Epidermal melanocyte (primary cell): ENCODE data around the gene C19orf44.
"Not testable (repeated sequence)": the region's sequence is repeated elsewhere in the genome, so short reads cannot be mapped to it uniquely, and the experiment has no call there.

Experiments used
- DNase-seq: peaks from one replicate; pipeline ENCODE4 v3.0.0; 2011; ENCODE audit warnings: low spot score; ENCODE audit not compliant: insufficient read length

Gene C19orf44

GRCh38 chr19:16495982-16496612 is at the start of gene C19orf44, which contains the start of gene CALR3:
C19orf44 (plus strand) TSS chr19:16496394; CDS start chr19:16500793, 4,399 bp downstream.
CALR3 (minus strand) TSS chr19:16496167; CDS start chr19:16496129, 38 bp downstream.
- DNase-seq, result peak; percentile 81

DNA sequence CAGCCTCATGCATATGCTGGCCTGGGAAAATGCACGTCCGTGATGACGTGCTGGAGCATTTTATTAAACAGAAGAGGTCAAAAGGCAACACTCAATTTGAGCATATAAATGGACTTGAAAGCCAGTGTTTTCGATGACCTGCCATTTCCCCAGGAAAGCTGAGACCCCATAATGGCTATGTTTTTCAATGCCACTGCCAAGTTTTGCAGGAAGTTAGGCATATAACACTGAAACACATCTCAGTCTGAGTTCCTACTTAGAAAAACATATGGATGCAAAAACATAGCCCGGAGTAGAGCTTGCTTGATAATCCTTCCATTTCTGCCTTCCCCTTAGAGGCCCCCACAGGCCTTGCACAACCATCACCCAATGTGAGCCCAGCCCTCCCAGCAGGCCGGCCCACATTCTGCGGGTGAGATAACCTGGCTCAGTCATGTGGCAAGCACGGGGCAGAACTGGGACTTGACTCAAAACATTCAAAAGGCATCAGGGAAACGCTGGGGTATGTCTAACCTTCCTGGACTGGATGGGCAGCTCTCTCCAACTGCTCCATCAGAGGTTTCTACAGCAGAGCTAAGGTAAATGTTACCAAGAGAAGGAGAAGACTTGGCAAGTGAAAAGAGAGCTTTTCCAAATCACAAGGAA is 49.3 kb upstream of the C19orf44 start:
- peak; percentile 80 for DNase-seq

- DNase-seq, result not testable (repeated sequence)
Measured at GRCh38 chr19:16448872-16449271, 47.3 kb upstream of the C19orf44 start.

GRCh38 chr19:16449330-16449961 is 46.7 kb upstream of the C19orf44 start:
- no peak for DNase-seq

- DNase-seq, result no peak
Measured at GRCh38 chr19:16452325-16452724, 43.9 kb upstream of the C19orf44 start.

- DNase-seq, result no peak
Measured at GRCh38 chr19:16454351-16454918, 41.8 kb upstream of the C19orf44 start.

DNA sequence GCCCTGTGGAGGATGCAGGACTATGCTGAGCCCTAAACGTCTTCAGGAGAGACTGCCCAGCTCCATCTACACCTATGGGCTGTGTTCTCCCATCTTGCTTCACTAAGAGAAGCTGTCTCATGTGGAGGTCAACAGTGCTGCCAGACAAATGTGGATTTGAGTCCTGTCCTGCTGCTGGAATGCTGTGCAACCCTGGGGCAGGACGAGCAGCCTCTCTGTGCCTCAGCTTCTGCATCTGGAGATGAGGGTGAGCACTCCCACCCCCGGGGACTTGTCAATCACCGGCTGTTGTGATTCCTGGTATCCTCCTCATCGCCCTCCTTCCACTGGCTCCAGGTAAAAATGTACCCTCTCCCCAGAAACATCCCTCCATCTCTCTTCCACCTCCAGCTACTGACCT is 40.7 kb upstream of the C19orf44 start:
- DNase-seq, result no peak

DNA sequence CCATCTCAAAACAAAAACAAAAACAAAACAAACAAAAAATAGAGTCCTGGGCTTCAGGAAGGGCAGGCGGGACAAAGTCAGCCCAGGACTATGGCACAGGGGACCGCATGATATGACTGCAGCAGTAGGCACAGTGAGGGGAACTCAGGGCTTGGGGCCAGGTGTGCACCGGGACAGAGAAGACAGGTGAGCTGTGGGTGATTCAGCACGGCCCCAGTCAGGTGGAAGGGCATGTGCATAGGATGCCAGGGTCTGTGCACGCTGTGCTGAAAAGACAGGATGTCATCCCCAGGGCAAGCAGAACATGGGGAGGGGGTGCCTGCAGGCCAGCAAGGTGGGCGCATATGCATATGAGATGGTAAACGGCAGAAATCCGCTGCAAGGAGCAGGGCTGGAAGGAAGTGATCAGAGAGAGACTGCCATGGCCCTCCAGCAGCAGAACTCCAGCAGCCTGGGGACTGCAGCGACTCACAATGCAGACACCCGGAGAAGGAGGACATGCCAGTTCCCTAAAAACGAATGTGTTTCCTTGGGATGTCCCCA is 39.5 kb upstream of the C19orf44 start:
- no peak for DNase-seq

GRCh38 chr19:16457195-16457953 is 38.8 kb upstream of the C19orf44 start:
- no peak for DNase-seq

DNA sequence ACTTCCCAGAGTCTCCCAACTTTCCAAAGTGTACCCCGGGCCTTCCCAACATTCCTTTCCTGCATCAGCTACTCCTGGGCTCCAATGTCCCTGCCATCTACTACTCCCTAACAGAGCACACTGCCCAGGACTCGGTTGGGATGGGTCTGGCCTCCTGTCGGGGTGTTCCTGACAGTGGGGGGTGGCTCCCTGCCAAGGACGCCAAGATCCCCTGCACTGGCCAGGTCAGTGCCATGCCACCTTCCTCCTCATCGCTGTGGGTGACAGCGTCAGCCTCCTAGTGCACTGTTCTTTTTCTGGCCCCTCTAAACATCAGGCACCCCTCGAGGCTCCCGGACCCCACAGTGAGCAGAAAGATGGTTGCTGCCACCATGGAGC is 38.3 kb upstream of the C19orf44 start:
- no peak for DNase-seq

- no peak for DNase-seq
Measured at GRCh38 chr19:16458391-16459341, 37.5 kb upstream of the C19orf44 start.

DNA sequence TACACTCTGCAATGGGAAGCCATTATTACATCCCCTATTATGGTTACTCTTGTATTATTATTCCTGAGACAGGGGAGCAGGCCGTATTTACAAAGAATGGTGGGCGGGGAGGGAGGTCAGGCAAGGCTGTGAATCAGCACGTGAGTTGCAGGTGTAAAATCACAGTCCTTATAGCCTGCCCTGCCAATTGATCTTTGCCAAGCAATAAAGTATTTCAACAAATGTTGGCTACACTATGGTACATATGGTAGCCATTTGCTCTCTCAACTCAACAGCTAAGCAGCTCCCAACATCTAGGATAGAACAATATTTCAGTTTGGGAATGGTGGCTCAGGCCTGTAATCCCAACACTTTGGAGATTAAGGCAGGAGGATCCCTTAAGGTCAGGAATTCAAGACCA is 36.5 kb upstream of the C19orf44 start:
- no peak for DNase-seq

- no peak for DNase-seq
Measured at GRCh38 chr19:16460454-16460853, 35.7 kb upstream of the C19orf44 start.

DNA sequence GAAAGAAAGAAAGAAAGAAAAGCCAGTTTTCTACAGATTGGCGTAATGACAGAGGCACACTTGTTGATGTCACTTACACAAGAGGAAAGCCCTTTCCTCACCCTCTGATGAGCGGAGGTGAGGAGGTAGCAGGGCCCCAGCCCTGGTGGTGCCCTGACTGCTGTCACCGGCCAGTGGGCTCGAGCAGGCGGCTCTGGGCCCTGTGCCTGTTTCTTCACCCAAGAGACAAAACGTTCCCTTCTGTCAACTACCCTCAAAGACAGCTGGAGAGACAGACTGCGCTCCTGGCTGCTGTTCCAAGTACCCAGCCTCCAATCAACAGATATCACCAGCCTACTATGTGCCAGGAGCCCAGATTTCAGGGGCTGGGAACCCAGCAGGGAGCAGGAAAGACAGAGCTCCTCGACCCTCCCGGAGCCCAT is 34.6 kb upstream of the C19orf44 start:
- DNase-seq, result no peak

GRCh38 chr19:16462757-16463250 is 33.4 kb upstream of the C19orf44 start:
- DNase-seq, result no peak

DNA sequence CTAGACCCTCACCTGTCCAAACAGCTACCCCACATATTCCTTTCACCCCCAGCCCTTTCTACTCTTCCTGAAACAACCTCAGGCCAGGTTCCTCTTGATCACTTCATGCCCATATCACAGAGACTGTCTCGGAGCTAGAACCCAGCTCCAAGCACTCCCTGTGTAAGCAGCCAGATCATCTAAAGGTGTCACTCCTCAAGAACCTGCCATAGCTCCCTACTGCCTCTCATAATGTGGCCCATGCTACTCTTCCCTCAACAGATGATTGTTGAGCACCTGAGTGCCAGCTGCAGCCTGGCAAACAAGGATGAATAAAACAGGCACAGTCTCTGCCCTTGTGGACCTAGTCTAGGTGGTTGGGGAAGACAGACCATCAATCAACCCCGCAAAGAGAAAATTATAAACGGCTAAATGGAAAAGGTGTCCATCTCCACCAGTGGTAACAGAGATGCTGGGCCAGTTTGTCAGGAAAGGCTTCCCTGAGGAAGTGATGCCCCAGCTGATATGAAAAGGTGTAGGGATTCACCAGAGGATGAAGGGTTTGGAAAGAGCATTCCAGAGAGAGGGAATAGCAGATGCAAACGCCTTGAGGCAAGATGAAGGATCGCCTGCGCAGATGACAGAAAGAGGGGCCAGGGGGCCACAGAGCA is 32.7 kb upstream of the C19orf44 start:
- DNase-seq, result no peak

GRCh38 chr19:16463991-16464575 is 32.1 kb upstream of the C19orf44 start:
- DNase-seq, result peak; percentile 23

DNA sequence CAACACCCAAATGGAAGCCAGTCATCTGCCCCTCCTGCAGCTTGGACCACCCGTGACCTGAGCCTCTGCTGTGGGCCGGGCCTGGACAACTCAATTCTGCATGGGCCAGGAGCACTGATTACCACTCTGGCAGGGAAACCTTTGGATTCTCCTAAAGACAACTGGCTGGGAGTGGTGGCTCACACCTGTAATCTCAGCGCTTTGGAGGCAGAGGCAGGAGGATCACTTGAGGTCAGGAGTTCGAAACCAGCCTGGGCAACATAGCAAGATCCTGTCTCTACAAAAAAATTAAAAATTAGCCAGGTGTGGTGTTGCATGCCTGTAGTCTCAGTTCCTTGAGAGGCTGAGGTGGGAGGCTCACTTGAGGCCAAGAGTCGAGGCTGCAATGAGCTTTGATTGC is 31.0 kb upstream of the C19orf44 start:
- DNase-seq, result no peak

GRCh38 chr19:16466802-16467427 is 29.3 kb upstream of the C19orf44 start:
- not testable (repeated sequence) for DNase-seq
